ENCODE measurements around the gene MCF2L2. TPM values are rescaled to one million over a fixed set of nuclear protein-coding genes. Genes with fewer than 3 reads are reported as not detected.

Gene MCF2L2
- polyA plus RNA-seq, 2 of the 4 experiments (the other 2 are of a cell fraction): 0.03 to 0.05 TPM

DNA sequence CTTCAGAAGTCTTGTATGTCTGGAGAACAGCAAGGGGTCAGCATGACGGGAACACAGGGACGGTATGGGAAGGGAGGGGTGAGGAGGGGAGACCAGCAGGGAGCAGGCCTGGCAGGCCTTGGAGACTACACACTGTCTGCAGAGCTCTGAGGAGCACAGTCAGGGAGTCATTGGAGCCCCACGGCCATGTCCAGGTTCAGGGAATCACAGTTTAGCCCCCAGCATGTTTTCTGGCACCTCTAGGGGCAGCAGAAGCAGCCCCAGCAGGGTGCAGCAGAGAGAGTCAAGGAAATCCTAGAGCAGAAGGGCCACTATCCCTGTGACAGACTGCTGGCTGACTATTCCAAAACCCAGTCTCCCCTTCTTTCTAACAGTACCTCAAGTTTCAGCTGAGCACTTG, 269.1 kb downstream of the MCF2L2 start:
- H3K4me2 ChIP-seq: no peak overlapping the region
- ChIA-PET CTCF (interaction anchor here (1.3 kb wide), 1 partner anchor 25 kb away, joined by 4 read pairs; no protein-coding TSS in a partner anchor), POLR2A (no interaction called here)
- DNase-seq (ENCODE audit: low read depth in 1 of 2, low spot score in 1 of 2): peak in 1 of 2 experiments; percentile 14
- H3K4me1 ChIP-seq: no peaks in the 10 kb centered on the region
- no peak overlapping the region for H3K4me3 ChIP-seq
- no peak for FAIRE-seq
- no peaks in the 10 kb centered on the region for H3K9me3 ChIP-seq
- 64% methylated on average over 3 of the region's 3 CpGs for WGBS (ENCODE audit: missing lambda C conversion rate)
- TF ChIP-seq CEBPB (IDR thresholded peaks at IDR 0.05): no peak
- peak; percentile 46 to 79; a peak in 4 of 6 replicates for ATAC-seq
- no peak overlapping the region for H3K27ac ChIP-seq

GRCh38 chr3:183158551-183159006, 269.8 kb downstream of the MCF2L2 start:
- no peak for DNase-seq (ENCODE audit: low read depth in 1 of 2, low spot score in 1 of 2)
- H3K9me3 ChIP-seq: no peaks in the 10 kb centered on the region
- POLR2A ChIA-PET: no interaction called here
- no peak for ATAC-seq
- TF ChIP-seq USF2 (IDR thresholded peaks at IDR 0.05) (no peak), EP300 (IDR thresholded peaks at IDR 0.05) (no peak), EHF (CRISPR knock-in tag; IDR thresholded peaks at IDR 0.05) (no peak), HOXB5 (CRISPR knock-in tag; IDR thresholded peaks at IDR 0.05) (no peak), ZSCAN20 (CRISPR knock-in tag; IDR thresholded peaks at IDR 0.05) (no peak), RNF2 (IDR thresholded peaks at IDR 0.05; ENCODE audit: borderline replicate concordance, low read depth) (no peak), ELK1 (IDR thresholded peaks at IDR 0.05; ENCODE audit: low read depth, low read length) (no peak), CBX8 (IDR thresholded peaks at IDR 0.05) (no peak), PHF8 (IDR thresholded peaks at IDR 0.05; ENCODE audit: borderline replicate concordance, low read depth) (no peak), CEBPB (IDR thresholded peaks at IDR 0.05) (no peak), E2F6 (IDR thresholded peaks at IDR 0.05; ENCODE audit: borderline replicate concordance, low read depth) (no peak), BCL3 (IDR thresholded peaks at IDR 0.05) (no peak), MAZ (IDR thresholded peaks at IDR 0.05; ENCODE audit: borderline replicate concordance, low read depth, low read length) (no peak), BHLHE40 (IDR thresholded peaks at IDR 0.05; ENCODE audit: low read depth, low read length) (no peak), KDM1A (IDR thresholded peaks at IDR 0.05; ENCODE audit: low read depth) (no peak), ZFP36 (IDR thresholded peaks at IDR 0.05; ENCODE audit: borderline replicate concordance, partially characterized antibody) (no peak), RAD21 (conservative IDR thresholded peaks at IDR 0.05 in 1 of 2, IDR thresholded peaks at IDR 0.05 in 1 of 2) (no peak), RFX5 (IDR thresholded peaks at IDR 0.05) (no peak), CHD4 (IDR thresholded peaks at IDR 0.05; ENCODE audit: borderline replicate concordance) (no peak)
- TF ChIP-seq, protein P1, sequence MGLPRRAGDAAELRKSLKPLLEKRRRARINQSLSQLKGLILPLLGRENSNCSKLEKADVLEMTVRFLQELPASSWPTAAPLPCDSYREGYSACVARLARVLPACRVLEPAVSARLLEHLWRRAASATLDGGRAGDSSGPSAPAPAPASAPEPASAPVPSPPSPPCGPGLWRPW (IDR thresholded peaks at IDR 0.05): no peak
- no peaks in the 10 kb centered on the region for H3K4me1 ChIP-seq
- H3K4me3 ChIP-seq: no peak overlapping the region
- CTCF ChIA-PET: interaction anchor here (1.3 kb wide), 1 partner anchor 26 kb away, joined by 4 read pairs; no protein-coding TSS in a partner anchor
- WGBS (ENCODE audit: missing lambda C conversion rate): 41% methylated on average over 3 of the region's 3 CpGs
- FAIRE-seq: no peak
- H3K27ac ChIP-seq: no peak overlapping the region
- H3K4me2 ChIP-seq: no peak overlapping the region
